WERI-Rb-1 (cell line): ENCODE data around the gene ARL6IP6.

ENCODE experiments used
- DNase-seq: peaks from one replicate; pipeline ENCODE4 v3.0.0-alpha.2; 2020
- H3K27ac ChIP-seq: fragments of 250-450 bp; sonication (Bioruptor Pico); 2 replicates; pipeline ENCODE4 v1.5.1; 2020; ENCODE audit warnings: mild to moderate bottlenecking, moderate library complexity
- H3K27me3 ChIP-seq: fragments of 250-450 bp; sonication (Bioruptor Pico); 2 replicates; pipeline ENCODE4 v1.5.1; 2021; ENCODE audit warnings: mild to moderate bottlenecking, low read depth, moderate library complexity; ENCODE audit not compliant: insufficient read depth, severe bottlenecking
- H3K36me3 ChIP-seq: fragments of 250-450 bp; sonication (Bioruptor Pico); 2 replicates; pipeline ENCODE4 v1.5.1; 2020; ENCODE audit warnings: mild to moderate bottlenecking, moderate library complexity
- H3K4me3 ChIP-seq: 2 replicates; pipeline ENCODE4 v1.5.1; 2011; ENCODE audit warnings: low read depth, mild to moderate bottlenecking, control low read depth, low read length
- H3K9me3 ChIP-seq: fragments of 250-450 bp; sonication (Bioruptor Pico); 2 replicates; pipeline ENCODE4 v1.5.1; 2021; ENCODE audit warnings: mild to moderate bottlenecking, moderate library complexity; ENCODE audit not compliant: severe bottlenecking
- TF ChIP-seq, protein P1 (sequence below): IDR thresholded peaks from 2 replicates; pipeline ENCODE4 v1.5.1; 2011; ENCODE audit warnings: low read depth, mild to moderate bottlenecking, control low read depth, inconsistent platforms, low read length

Gene ARL6IP6

DNA sequence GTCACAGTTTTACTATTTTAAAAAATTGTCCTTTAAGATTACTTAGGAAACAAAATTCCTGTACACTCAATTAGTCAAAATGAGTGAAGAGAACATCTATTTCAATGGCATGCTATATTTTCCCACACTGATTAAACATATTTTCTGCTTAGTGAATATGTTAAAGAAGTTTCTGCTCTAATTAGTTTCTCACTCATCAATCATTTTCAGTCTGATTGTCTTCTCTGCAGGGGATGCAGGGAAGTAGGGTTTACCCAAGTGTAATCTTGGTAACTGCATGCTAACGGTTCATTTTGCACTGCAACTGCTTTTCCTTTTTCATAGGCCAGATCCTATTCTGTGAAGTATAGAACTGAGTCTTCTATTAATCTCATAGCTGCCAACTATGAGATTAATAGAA lies 78.5 kb downstream of the ARL6IP6 start:
- no peak for DNase-seq
- no peaks in the 10 kb centered on the region for H3K36me3 ChIP-seq
- no peaks in the 10 kb centered on the region for H3K27me3 ChIP-seq
- H3K9me3 ChIP-seq: no peaks in the 10 kb centered on the region
- H3K27ac ChIP-seq: no peak overlapping the region
- H3K4me3 ChIP-seq: no peak overlapping the region
- TF ChIP-seq, protein P1, sequence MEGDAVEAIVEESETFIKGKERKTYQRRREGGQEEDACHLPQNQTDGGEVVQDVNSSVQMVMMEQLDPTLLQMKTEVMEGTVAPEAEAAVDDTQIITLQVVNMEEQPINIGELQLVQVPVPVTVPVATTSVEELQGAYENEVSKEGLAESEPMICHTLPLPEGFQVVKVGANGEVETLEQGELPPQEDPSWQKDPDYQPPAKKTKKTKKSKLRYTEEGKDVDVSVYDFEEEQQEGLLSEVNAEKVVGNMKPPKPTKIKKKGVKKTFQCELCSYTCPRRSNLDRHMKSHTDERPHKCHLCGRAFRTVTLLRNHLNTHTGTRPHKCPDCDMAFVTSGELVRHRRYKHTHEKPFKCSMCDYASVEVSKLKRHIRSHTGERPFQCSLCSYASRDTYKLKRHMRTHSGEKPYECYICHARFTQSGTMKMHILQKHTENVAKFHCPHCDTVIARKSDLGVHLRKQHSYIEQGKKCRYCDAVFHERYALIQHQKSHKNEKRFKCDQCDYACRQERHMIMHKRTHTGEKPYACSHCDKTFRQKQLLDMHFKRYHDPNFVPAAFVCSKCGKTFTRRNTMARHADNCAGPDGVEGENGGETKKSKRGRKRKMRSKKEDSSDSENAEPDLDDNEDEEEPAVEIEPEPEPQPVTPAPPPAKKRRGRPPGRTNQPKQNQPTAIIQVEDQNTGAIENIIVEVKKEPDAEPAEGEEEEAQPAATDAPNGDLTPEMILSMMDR: no peak

DNA sequence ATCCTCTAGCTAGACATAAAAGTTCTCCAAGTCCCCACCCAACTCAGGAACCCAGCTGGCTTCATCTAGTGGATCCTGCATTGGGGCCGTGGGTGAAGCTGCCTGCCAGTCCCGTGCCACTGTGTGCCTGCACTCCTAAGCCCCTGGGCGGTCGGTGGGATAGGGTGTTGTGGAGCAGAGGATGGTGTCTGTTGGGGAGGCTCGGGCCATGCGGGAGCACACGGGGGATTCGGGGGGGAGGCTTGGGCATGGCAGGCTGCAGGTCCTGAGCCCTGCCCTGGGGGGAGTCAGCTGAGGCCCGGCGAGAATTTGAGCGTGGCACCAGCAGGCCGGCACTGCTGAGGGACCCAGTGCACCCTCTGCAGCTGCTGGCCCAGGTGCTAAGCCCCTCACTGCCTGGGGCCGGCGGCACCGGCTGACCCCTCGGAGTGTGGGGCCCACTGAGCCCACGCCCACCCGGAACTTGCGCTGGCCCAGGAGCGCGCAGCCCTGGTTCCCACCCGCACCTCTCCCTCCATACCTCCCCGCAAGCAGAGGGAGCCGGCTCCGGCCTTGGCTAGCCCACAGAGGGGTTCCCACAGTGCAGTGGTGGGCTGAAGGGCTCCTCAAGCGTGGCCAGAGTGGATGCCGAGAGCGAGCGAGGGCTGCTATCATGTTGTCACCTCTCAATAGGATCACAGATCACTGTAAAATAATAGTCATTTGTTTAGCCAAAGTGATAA lies 86.4 kb downstream of the ARL6IP6 start:
- H3K36me3 ChIP-seq: no peaks in the 10 kb centered on the region
- H3K4me3 ChIP-seq: no peak overlapping the region
- TF ChIP-seq, protein P1: no peak
- no peak for DNase-seq
- H3K27me3 ChIP-seq: no peaks in the 10 kb centered on the region
- no peaks in the 10 kb centered on the region for H3K9me3 ChIP-seq
- H3K27ac ChIP-seq: no peak overlapping the region

DNA sequence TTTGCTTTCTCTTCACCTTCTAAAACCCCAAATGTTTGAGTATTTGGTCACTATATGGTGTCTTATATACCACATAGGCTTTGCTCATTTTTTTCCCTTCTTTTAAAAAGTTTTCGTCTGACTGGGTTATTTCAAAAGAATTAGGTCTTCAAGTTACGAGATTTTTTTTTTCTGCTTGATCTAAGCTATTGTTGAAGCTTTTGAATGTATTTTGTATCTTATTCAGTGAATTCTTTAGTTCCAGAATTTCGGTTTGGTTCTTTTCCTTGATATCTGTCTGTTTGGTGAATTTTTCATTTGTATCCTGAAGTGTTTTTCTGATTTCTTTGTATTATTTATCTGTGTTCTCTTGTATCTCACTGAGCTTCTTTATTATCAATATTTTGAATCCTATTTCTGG lies 93.5 kb downstream of the ARL6IP6 start:
- no peak for DNase-seq
- no peak overlapping the region for H3K27ac ChIP-seq
- TF ChIP-seq, protein P1: no peak
- no peak overlapping the region for H3K4me3 ChIP-seq
- H3K36me3 ChIP-seq: no peaks in the 10 kb centered on the region
- H3K9me3 ChIP-seq: peaks cover 9% of the 10 kb centered on the region
- no peaks in the 10 kb centered on the region for H3K27me3 ChIP-seq
